ENCODE data around the gene COL4A3.

The COL4A3 gene

GRCh38 chr2:227326783-227327182, 162.4 kb downstream of the COL4A3 start:
- H3K4me3 ChIP-seq (ENCODE audit: low read depth, low read length): peak overlapping the region; percentile 99
- DNase-seq: no peak
- TF ChIP-seq CTCF (IDR thresholded peaks at IDR 0.05; ENCODE audit: low read depth, low read length): no peak

GRCh38 chr2:227335713-227336112, 171.3 kb downstream of the COL4A3 start:
- DNase-seq: no peak
- TF ChIP-seq CTCF (IDR thresholded peaks at IDR 0.05; ENCODE audit: low read depth, low read length): no peak
- Histone ChIP-seq H3K9me3 (no peaks in the 10 kb centered on the region), H3K27me3 (no peaks in the 10 kb centered on the region), H3K4me1 (no peaks in the 10 kb centered on the region), H3K36me3 (peaks cover 36% of the 10 kb centered on the region), H3K4me3 (ENCODE audit: low read depth, low read length) (no peak overlapping the region)

More at GRCh38 chr2:227326783-227327182, 162.4 kb downstream of the COL4A3 start:
- Histone ChIP-seq H3K9me3 (no peaks in the 10 kb centered on the region), H3K27me3 (no peaks in the 10 kb centered on the region), H3K4me1 (no peaks in the 10 kb centered on the region; the same call in 1 of the 2 replicates), H3K36me3 (no peaks in the 10 kb centered on the region)

- no peaks in the 10 kb centered on the region for H3K9me3 ChIP-seq
- H3K4me1 ChIP-seq: no peaks in the 10 kb centered on the region
- peaks cover 36% of the 10 kb centered on the region for H3K36me3 ChIP-seq
- no peak for TF ChIP-seq CTCF (IDR thresholded peaks at IDR 0.05; ENCODE audit: low read depth, low read length)
- DNase-seq: no peak
- no peak overlapping the region for H3K4me3 ChIP-seq (ENCODE audit: low read depth, low read length)
- no peaks in the 10 kb centered on the region for H3K27me3 ChIP-seq
These were observed 173.0 kb downstream of the COL4A3 start for GRCh38 chr2:227337442-227337841.

GRCh38 chr2:227339098-227339599, 174.7 kb downstream of the COL4A3 start:
- Histone ChIP-seq H3K9me3 (no peaks in the 10 kb centered on the region), H3K27me3 (no peaks in the 10 kb centered on the region), H3K36me3 (peaks cover 35% of the 10 kb centered on the region), H3K4me1 (no peaks in the 10 kb centered on the region), H3K4me3 (ENCODE audit: low read depth, low read length) (no peak overlapping the region)
- DNase-seq: no peak
- no peak for TF ChIP-seq CTCF (IDR thresholded peaks at IDR 0.05; ENCODE audit: low read depth, low read length)

- Histone ChIP-seq H3K4me3 (ENCODE audit: low read depth, low read length) (no peak overlapping the region), H3K4me1 (no peaks in the 10 kb centered on the region), H3K36me3 (peaks cover 29% of the 10 kb centered on the region), H3K9me3 (no peaks in the 10 kb centered on the region), H3K27me3 (no peaks in the 10 kb centered on the region)
- DNase-seq: no peak
- TF ChIP-seq CTCF (IDR thresholded peaks at IDR 0.05; ENCODE audit: low read depth, low read length): no peak
These were observed 175.7 kb downstream of the COL4A3 start for GRCh38 chr2:227340106-227340505.

- H3K27me3 ChIP-seq: no peaks in the 10 kb centered on the region
- no peaks in the 10 kb centered on the region for H3K9me3 ChIP-seq
- no peak overlapping the region for H3K4me3 ChIP-seq (ENCODE audit: low read depth, low read length)
These were observed 177.1 kb downstream of the COL4A3 start for GRCh38 chr2:227341553-227341952.

More at GRCh38 chr2:227341553-227341952, 177.1 kb downstream of the COL4A3 start:
- TF ChIP-seq CTCF (IDR thresholded peaks at IDR 0.05; ENCODE audit: low read depth, low read length): no peak
- no peak for DNase-seq
- Histone ChIP-seq H3K36me3 (peaks cover 16% of the 10 kb centered on the region), H3K4me1 (no peaks in the 10 kb centered on the region)
